Progenitor cell of endocrine pancreas (in vitro differentiated cells): ENCODE data around the gene BIRC5. TPM values are rescaled to one million over a fixed set of nuclear protein-coding genes. Genes with fewer than 3 reads are reported as not detected.

ENCODE experiments used
- DNase-seq: peaks from one replicate; pipeline ENCODE4 v3.0.0; 2021; ENCODE audit warnings: low spot score; ENCODE audit not compliant: unreplicated experiment
- H3K27ac Mint-ChIP-seq: 2 replicates; pipeline ENCODE4 v1.8.0; 2021; ENCODE audit warnings: mild to moderate bottlenecking, moderate library complexity, mixed read lengths
- H3K27me3 Mint-ChIP-seq: 2 replicates; pipeline ENCODE4 v1.8.0; 2021; ENCODE audit warnings: mixed read lengths
- H3K36me3 Mint-ChIP-seq: 2 replicates; pipeline ENCODE4 v1.8.0; 2022; ENCODE audit warnings: mixed read lengths; ENCODE audit not compliant: insufficient read depth
- H3K4me1 Mint-ChIP-seq: 2 replicates; pipeline ENCODE4 v1.8.0; 2021; ENCODE audit warnings: low read depth, mixed read lengths
- H3K4me3 Mint-ChIP-seq: 2 replicates; pipeline ENCODE4 v1.8.0; 2021; ENCODE audit warnings: low read depth, mild to moderate bottlenecking, moderate library complexity, mixed read lengths
- H3K9me3 Mint-ChIP-seq: 2 replicates; pipeline ENCODE4 v1.8.0; 2021; ENCODE audit warnings: low read depth, mixed read lengths
- CTCF ChIP-seq: fragments of 200-600 bp; sonication (generic); IDR thresholded peaks from one replicate; pipeline ENCODE4 v1.5.0; 2021; ENCODE audit warnings: antibody characterized with exemption, mild to moderate bottlenecking; ENCODE audit not compliant: unreplicated experiment
- total RNA-seq: library from RNA; stranded (reverse); gene quantifications from 2 replicates; pipeline ENCODE4 v1.2.1, GENCODE V29; 2021

BIRC5 gene
- total RNA-seq, 1 donor from 2014 or later = 30.0 TPM

- no peak for DNase-seq
- Mint-ChIP-seq H3K27ac (no peak overlapping the region), H3K36me3 (no peaks in the 10 kb centered on the region), H3K9me3 (peaks cover 3% of the 10 kb centered on the region), H3K4me3 (no peak overlapping the region), H3K27me3 (no peaks in the 10 kb centered on the region), H3K4me1 (no peaks in the 10 kb centered on the region)
- TF ChIP-seq CTCF = no peak
Observed at GRCh38 chr17:78240839-78241238, 26.8 kb downstream of the BIRC5 start.

GRCh38 chr17:78241277-78242023, 27.4 kb downstream of the BIRC5 start:
- H3K27me3 Mint-ChIP-seq = no peaks in the 10 kb centered on the region
- H3K36me3 Mint-ChIP-seq = no peaks in the 10 kb centered on the region
- no peak for TF ChIP-seq CTCF
- no peak overlapping the region for H3K4me3 Mint-ChIP-seq
- no peaks in the 10 kb centered on the region for H3K4me1 Mint-ChIP-seq
- peaks cover 3% of the 10 kb centered on the region for H3K9me3 Mint-ChIP-seq
- H3K27ac Mint-ChIP-seq = no peak overlapping the region
- no peak for DNase-seq

GRCh38 chr17:78242024-78242742, 28.1 kb downstream of the BIRC5 start:
- H3K36me3 Mint-ChIP-seq = no peaks in the 10 kb centered on the region
- H3K27ac Mint-ChIP-seq = no peak overlapping the region
- peaks cover 3% of the 10 kb centered on the region for H3K9me3 Mint-ChIP-seq
- no peak overlapping the region for H3K4me3 Mint-ChIP-seq
- no peaks in the 10 kb centered on the region for H3K4me1 Mint-ChIP-seq
- TF ChIP-seq CTCF = no peak
- no peak for DNase-seq
- peaks cover under 1% of the 10 kb centered on the region for H3K27me3 Mint-ChIP-seq

GRCh38 chr17:78247304-78247703, 33.3 kb downstream of the BIRC5 start:
- no peak overlapping the region for H3K4me3 Mint-ChIP-seq
- H3K27me3 Mint-ChIP-seq = peaks cover 4% of the 10 kb centered on the region
- peaks cover 1% of the 10 kb centered on the region for H3K4me1 Mint-ChIP-seq
- H3K27ac Mint-ChIP-seq = no peak overlapping the region
- H3K36me3 Mint-ChIP-seq = no peaks in the 10 kb centered on the region
- H3K9me3 Mint-ChIP-seq = peaks cover 3% of the 10 kb centered on the region
- no peak for TF ChIP-seq CTCF
- no peak for DNase-seq

- TF ChIP-seq CTCF = no peak
- DNase-seq = no peak
- Mint-ChIP-seq H3K27me3 (peaks cover 4% of the 10 kb centered on the region), H3K4me1 (peaks cover 3% of the 10 kb centered on the region), H3K36me3 (no peaks in the 10 kb centered on the region), H3K9me3 (peaks cover 3% of the 10 kb centered on the region), H3K4me3 (no peak overlapping the region), H3K27ac (no peak overlapping the region)
Observed at GRCh38 chr17:78248051-78248914, 34.2 kb downstream of the BIRC5 start.
